ENCODE data around the gene DNAJB8. TPM values are rescaled to one million over a fixed set of nuclear protein-coding genes. Genes with fewer than 3 reads are reported as not detected.

The DNAJB8 gene
- total and polyA plus RNA-seq, 8 donors = not detected

DNA sequence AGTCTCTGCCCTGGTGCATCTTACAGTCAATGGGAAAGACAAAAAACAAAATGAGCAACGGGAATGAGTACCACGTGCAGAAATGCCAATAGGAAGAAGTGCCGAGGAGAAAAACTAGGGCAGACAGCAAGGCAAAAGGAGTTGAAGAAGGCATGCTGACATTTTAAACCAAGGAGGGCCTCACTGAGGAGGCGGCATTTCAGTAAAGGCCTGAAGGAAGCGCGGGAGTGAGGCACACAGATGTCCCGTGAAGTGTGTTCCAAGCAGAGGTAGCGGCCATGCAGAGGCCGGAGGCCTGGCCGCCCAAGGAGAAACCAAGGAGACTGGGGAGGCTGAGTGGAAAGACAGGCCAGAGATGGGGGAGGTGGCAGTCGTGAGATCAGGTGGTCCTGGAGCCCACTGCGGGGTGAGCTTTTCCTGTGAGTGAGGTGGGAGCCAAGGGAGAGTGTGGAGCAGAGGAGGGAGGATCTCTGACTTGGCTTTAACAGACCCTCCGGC is 34.8 kb downstream of the DNAJB8 start:
- H3K27me3 ChIP-seq = peaks cover 22 to 85% of the 10 kb centered on the region in 2 donors
- no peak overlapping the region for H3K4me3 ChIP-seq
- intact Hi-C loops (cut with DNase I) = no loop called here
- ATAC-seq (no peak), DNase-seq (peak in 1 of 4 donors; percentile 50)
- peaks cover 5 to 12% of the 10 kb centered on the region in 2 donors for H3K4me1 ChIP-seq
- H3K36me3 ChIP-seq = no peaks in the 10 kb centered on the region
- TF ChIP-seq, protein P1, sequence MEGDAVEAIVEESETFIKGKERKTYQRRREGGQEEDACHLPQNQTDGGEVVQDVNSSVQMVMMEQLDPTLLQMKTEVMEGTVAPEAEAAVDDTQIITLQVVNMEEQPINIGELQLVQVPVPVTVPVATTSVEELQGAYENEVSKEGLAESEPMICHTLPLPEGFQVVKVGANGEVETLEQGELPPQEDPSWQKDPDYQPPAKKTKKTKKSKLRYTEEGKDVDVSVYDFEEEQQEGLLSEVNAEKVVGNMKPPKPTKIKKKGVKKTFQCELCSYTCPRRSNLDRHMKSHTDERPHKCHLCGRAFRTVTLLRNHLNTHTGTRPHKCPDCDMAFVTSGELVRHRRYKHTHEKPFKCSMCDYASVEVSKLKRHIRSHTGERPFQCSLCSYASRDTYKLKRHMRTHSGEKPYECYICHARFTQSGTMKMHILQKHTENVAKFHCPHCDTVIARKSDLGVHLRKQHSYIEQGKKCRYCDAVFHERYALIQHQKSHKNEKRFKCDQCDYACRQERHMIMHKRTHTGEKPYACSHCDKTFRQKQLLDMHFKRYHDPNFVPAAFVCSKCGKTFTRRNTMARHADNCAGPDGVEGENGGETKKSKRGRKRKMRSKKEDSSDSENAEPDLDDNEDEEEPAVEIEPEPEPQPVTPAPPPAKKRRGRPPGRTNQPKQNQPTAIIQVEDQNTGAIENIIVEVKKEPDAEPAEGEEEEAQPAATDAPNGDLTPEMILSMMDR (IDR thresholded peaks at IDR 0.05) = no peak
- H3K27ac ChIP-seq = no peak overlapping the region
- no peaks in the 10 kb centered on the region for H3K9me3 ChIP-seq

GRCh38 chr3:128430731-128431130 is 36.0 kb downstream of the DNAJB8 start:
- no peaks in the 10 kb centered on the region for H3K9me3 ChIP-seq
- ATAC-seq (no peak), DNase-seq (peak in 1 of 4 donors; percentile 68)
- TF ChIP-seq, protein P1 (IDR thresholded peaks at IDR 0.05) = no peak
- H3K27me3 ChIP-seq = peaks cover 22 to 90% of the 10 kb centered on the region in 2 donors
- no peak overlapping the region for H3K27ac ChIP-seq
- H3K4me1 ChIP-seq = peaks cover 5 to 21% of the 10 kb centered on the region in 2 donors
- H3K4me3 ChIP-seq = no peak overlapping the region
- intact Hi-C loops (cut with DNase I) = no loop called here
- no peaks in the 10 kb centered on the region for H3K36me3 ChIP-seq

DNA sequence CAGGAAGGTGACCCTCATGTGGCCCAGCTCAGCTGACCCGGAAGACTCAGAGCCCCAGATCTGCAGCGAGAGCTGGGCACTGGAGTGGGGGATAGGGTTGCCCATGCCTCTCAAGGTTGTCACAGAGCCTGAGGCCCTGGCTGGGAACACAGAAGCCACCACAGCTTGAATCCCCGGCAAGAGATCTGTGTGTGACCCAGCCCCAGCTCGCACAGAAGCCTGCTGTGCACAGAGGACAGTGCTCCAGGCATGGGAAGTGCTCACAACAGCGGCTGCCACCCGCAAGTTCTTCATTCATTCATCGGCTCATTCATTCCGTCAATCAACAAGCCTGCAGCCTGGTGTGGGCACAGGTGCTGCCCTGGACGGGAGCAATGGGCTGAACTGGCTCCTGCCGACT is 36.4 kb downstream of the DNAJB8 start:
- DNase-seq = peak in 1 of 4 donors; percentile 52

DNA sequence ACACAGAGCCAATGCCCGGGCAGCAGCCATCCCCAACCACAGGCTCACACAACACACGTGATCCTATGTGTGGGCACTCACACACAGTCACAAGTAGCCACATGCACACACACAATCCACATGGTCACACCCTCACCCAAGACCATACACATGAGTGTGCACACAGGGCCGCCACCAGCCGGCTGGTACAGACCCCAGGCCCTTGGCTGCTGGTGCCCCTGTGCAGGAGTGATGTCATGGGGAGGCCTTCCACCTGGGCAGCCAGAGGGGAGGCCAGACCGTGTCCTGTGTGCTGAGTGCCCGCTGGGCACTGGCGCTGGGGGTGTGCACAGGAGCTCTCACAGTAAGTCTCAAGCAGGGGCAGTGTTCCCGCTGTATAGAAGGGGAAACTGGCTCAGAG is 36.9 kb downstream of the DNAJB8 start:
- intact Hi-C loops (cut with DNase I) = loop anchor here in 1 of 2 donors (5.0 kb wide), 1 partner anchor 68 kb away; no protein-coding TSS in a partner anchor
- no peaks in the 10 kb centered on the region for H3K9me3 ChIP-seq
- H3K27me3 ChIP-seq = peaks cover 22 to 83% of the 10 kb centered on the region in 2 donors
- H3K4me1 ChIP-seq = peaks cover 5 to 21% of the 10 kb centered on the region in 2 donors
- TF ChIP-seq, protein P1 (IDR thresholded peaks at IDR 0.05) = no peak
- H3K4me3 ChIP-seq = no peak overlapping the region
- no peak overlapping the region for H3K27ac ChIP-seq
- peak in 1 of 4 donors; percentile 63 for DNase-seq
- ATAC-seq = no peak
- H3K36me3 ChIP-seq = no peaks in the 10 kb centered on the region

More for the DNA sequence above, 36.4 kb downstream of the DNAJB8 start:
- TF ChIP-seq, protein P1 (IDR thresholded peaks at IDR 0.05) = no peak
- Histone ChIP-seq H3K4me3 (no peak overlapping the region), H3K27me3 (peaks cover 22 to 89% of the 10 kb centered on the region in 2 donors), H3K27ac (no peak overlapping the region), H3K9me3 (no peaks in the 10 kb centered on the region), H3K36me3 (no peaks in the 10 kb centered on the region), H3K4me1 (peaks cover 5 to 21% of the 10 kb centered on the region in 2 donors)
- no peak for ATAC-seq
- intact Hi-C loops (cut with DNase I) = no loop called here

GRCh38 chr3:128429275-128429674 is 37.4 kb downstream of the DNAJB8 start:
- no peaks in the 10 kb centered on the region for H3K9me3 ChIP-seq
- H3K4me3 ChIP-seq = no peak overlapping the region
- no peak overlapping the region for H3K27ac ChIP-seq
- DNase-seq (peak in 1 of 4 donors; percentile 67), ATAC-seq (no peak)
- peaks cover 5 to 21% of the 10 kb centered on the region in 2 donors for H3K4me1 ChIP-seq
- TF ChIP-seq, protein P1 (IDR thresholded peaks at IDR 0.05) = no peak
- intact Hi-C loops (cut with DNase I) = loop anchor here in 1 of 2 donors (5.0 kb wide), 1 partner anchor 68 kb away; no protein-coding TSS in a partner anchor
- H3K36me3 ChIP-seq = no peaks in the 10 kb centered on the region
- H3K27me3 ChIP-seq = peaks cover 22 to 78% of the 10 kb centered on the region in 2 donors

Data from left lung (tissue), 10 donors.